ENCODE results near the gene LTBP1.

GRCh38 chr2:33023728-33024500, 77.2 kb downstream of the LTBP1 start:
- TF ChIP-seq ZNF12 (CRISPR knock-in tag; IDR thresholded peaks at IDR 0.05) (no peak), ETV6 (CRISPR knock-in tag; conservative IDR thresholded peaks at IDR 0.05) (no peak), PHF8 (CRISPR knock-in tag; IDR thresholded peaks at IDR 0.05) (no peak), CEBPZ (IDR thresholded peaks at IDR 0.05; ENCODE audit: low read length) (no peak), ISX (CRISPR knock-in tag; conservative IDR thresholded peaks at IDR 0.05) (no peak), ZNF407 (CRISPR knock-in tag; IDR thresholded peaks at IDR 0.05; ENCODE audit: not compliant biosample characterization) (no peak), RFX5 (IDR thresholded peaks at IDR 0.05; ENCODE audit: low read depth, low read length) (no peak), POLR2AphosphoS5 (IDR thresholded peaks at IDR 0.05; ENCODE audit: low read depth, low read length) (no peak), ZNF124 (CRISPR knock-in tag; IDR thresholded peaks at IDR 0.05) (no peak), PTBP1 (IDR thresholded peaks at IDR 0.05; ENCODE audit: low read depth, low read length, poor library complexity, severe bottlenecking) (no peak), ZNF441 (CRISPR knock-in tag; IDR thresholded peaks at IDR 0.05; ENCODE audit: borderline replicate concordance) (no peak), GABPA (IDR thresholded peaks at IDR 0.05; ENCODE audit: low read depth, low read length) (no peak), GABPA (CRISPR knock-in tag; IDR thresholded peaks at IDR 0.05; ENCODE audit: low read depth) (no peak)

Measured in HepG2 (cell line).